Mesodermal cell (in vitro differentiated cells): ENCODE results near the gene UROC1.
"Not testable (repeated sequence)": the region's sequence is repeated elsewhere in the genome, so short reads cannot be mapped to it uniquely, and the experiment has no call there.

ENCODE experiments used
- H3K27ac ChIP-seq: 2 replicates; pipeline ENCODE4 v1.7.0; 2013; ENCODE audit warnings: mild to moderate bottlenecking, low read depth, low read length, moderate library complexity; ENCODE audit not compliant: severe bottlenecking
- H3K36me3 ChIP-seq: 2 replicates; pipeline ENCODE4 v1.7.1; 2013; ENCODE audit warnings: mild to moderate bottlenecking, low read length, moderate library complexity; ENCODE audit not compliant: control insufficient read depth, insufficient read depth
- H3K4me1 ChIP-seq: one replicate; pipeline ENCODE4 v1.7.1; 2013; ENCODE audit warnings: mild to moderate bottlenecking, low read length; ENCODE audit not compliant: insufficient read depth, control insufficient read depth, poor library complexity, severe bottlenecking
- H3K4me3 ChIP-seq: 2 replicates; pipeline ENCODE4 v1.7.0; 2013; ENCODE audit warnings: low read length, control low read depth, mild to moderate bottlenecking; ENCODE audit not compliant: insufficient read depth, poor library complexity, severe bottlenecking; ENCODE audit errors: extremely low read depth
- H3K9me3 ChIP-seq: 2 replicates; pipeline ENCODE4 v1.7.1; 2013; ENCODE audit warnings: mild to moderate bottlenecking, low read length, moderate library complexity; ENCODE audit not compliant: control insufficient read depth
- WGBS, 2 experiments: methylation state at CpG; one replicate each; pipeline ENCODE4 v1.1.5; 2013; ENCODE audit warnings: missing lambda C conversion rate in 2 of 2; ENCODE audit not compliant: insufficient coverage in 2 of 2; 5-methylcytosine and 5-hydroxymethylcytosine counted together

UROC1 gene

DNA sequence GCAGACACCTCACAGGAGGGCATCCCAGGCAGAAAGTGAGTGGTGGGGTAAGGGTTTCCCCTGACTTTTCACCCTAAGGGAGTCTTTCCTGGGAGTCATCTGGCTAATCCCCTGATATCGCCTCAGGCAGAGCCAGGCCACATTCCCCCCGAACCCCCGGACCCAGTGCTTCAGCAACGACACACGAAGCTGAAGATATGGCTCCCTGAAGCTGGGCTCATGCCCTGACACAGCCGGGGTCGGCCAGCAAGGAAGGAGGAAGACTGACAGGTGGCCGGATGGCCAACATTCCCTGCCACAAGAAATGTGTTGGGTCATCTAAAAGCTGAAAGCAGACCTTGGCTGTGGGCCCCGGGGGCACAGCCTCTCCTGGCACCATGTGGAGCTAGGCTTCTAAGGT lies 20.7 kb upstream of the UROC1 start:
- Histone ChIP-seq H3K4me3 (no peak overlapping the region), H3K36me3 (no peaks in the 10 kb centered on the region), H3K27ac (no peak overlapping the region), H3K4me1 (no peaks in the 10 kb centered on the region), H3K9me3 (no peaks in the 10 kb centered on the region)
- WGBS, 2 experiments, result 88 to 93% methylated on average over 9 of the region's 9 CpGs

DNA sequence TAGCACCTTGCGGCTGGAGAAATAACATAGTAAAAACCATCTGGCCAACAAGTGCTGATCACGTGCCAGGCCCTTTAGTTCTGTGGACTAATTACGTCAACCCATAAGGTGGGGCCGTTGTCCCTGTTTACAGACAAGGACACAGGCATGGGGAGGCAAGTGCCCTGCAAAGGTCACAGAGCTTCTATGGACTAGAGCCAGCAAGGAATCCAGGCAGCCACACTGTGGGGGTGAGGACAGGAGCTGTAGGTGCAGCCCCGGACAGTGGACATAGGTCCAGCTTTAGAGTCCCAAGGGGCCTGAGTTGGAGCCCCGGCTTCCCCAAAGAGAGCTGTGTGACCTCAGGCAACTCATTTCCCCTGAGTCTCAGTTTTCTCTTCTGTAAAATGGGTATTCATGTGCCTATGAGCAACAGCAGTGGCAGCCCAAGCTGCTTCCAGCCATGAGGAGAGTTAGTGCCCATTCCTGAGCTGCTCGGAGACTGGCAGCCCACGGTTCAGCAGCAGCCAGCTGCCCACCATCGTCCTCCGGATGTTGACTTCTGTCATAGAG lies 20.2 kb upstream of the UROC1 start:
- WGBS, 2 experiments, result 90 to 92% methylated on average over 8 to 10 of the region's 10 CpGs
- no peak overlapping the region for H3K27ac ChIP-seq
- no peaks in the 10 kb centered on the region for H3K4me1 ChIP-seq
- no peaks in the 10 kb centered on the region for H3K36me3 ChIP-seq
- H3K9me3 ChIP-seq, result no peaks in the 10 kb centered on the region
- H3K4me3 ChIP-seq, result no peak overlapping the region

- no peaks in the 10 kb centered on the region for H3K9me3 ChIP-seq
- H3K36me3 ChIP-seq, result no peaks in the 10 kb centered on the region
- no peak overlapping the region for H3K27ac ChIP-seq
- 87 to 89% methylated on average over 8 to 9 of the region's 9 CpGs for WGBS, 2 experiments
- H3K4me3 ChIP-seq, result no peak overlapping the region
- no peaks in the 10 kb centered on the region for H3K4me1 ChIP-seq
Observed at GRCh38 chr3:126537116-126537729, 19.6 kb upstream of the UROC1 start.

- no peaks in the 10 kb centered on the region for H3K36me3 ChIP-seq
- H3K9me3 ChIP-seq, result no peaks in the 10 kb centered on the region
- H3K4me3 ChIP-seq, result no peak overlapping the region
- no peak overlapping the region for H3K27ac ChIP-seq
- no peaks in the 10 kb centered on the region for H3K4me1 ChIP-seq
- 57 to 60% methylated on average over 1 of the region's 3 CpGs for WGBS, 2 experiments
Observed at GRCh38 chr3:126536126-126536525, 18.6 kb upstream of the UROC1 start.

DNA sequence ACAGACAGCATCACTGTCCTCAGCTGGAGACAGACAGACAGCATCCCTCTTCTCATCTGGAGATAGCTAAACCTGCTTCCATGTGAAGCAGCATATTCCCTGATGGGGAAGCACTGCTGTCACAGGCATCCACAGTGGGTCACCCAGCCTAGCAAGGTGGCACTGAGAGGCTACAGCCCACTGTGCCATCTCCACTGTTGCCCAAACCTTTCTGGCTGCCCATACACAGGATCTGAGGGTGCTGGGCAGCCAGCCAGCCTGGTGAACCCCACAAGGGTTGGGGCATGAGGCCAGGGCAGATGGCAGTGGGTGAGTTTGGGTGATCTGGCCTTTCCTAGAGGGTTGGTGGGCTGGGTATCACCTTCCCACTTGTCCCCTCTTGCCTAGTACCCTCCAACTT lies 18.1 kb upstream of the UROC1 start:
- Histone ChIP-seq H3K36me3 (no peaks in the 10 kb centered on the region), H3K27ac (no peak overlapping the region), H3K4me1 (no peaks in the 10 kb centered on the region), H3K9me3 (no peaks in the 10 kb centered on the region), H3K4me3 (no peak overlapping the region)

DNA sequence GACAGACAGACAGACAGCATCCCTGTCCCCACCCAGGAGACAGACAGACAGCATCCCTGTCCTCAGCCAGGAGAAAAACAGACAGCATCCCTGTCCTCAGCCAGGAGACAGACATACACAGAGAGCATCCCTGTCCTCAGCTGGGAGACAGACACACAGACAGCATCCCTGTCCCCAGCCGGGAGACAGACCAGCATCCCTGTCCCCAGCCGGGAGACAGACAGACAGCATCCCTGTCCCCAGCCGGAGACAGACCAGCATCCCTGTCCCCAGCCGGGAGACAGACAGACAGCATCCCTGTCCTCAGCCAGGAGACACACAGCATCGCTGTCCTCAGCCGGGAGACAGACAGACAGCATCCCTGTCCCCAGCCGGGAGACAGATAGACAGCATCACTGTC lies 17.1 kb upstream of the UROC1 start:
- H3K27ac ChIP-seq, H3K4me1 ChIP-seq, H3K4me3 ChIP-seq, H3K9me3 ChIP-seq, H3K36me3 ChIP-seq: not testable (repeated sequence)
- 67 to 68% methylated on average over 1 to 3 of the region's 7 CpGs for WGBS, 2 experiments

GRCh38 chr3:126533506-126533905 lies 15.9 kb upstream of the UROC1 start:
- no peaks in the 10 kb centered on the region for H3K9me3 ChIP-seq
- no peak overlapping the region for H3K27ac ChIP-seq
- no peaks in the 10 kb centered on the region for H3K36me3 ChIP-seq
- H3K4me1 ChIP-seq, result no peaks in the 10 kb centered on the region
- H3K4me3 ChIP-seq, result no peak overlapping the region

- Histone ChIP-seq H3K9me3 (no peaks in the 10 kb centered on the region), H3K27ac (no peak overlapping the region), H3K36me3 (no peaks in the 10 kb centered on the region), H3K4me3 (no peak overlapping the region), H3K4me1 (no peaks in the 10 kb centered on the region)
- WGBS, 2 experiments, result 89 to 94% methylated on average over 6 of the region's 6 CpGs
Observed at GRCh38 chr3:126531051-126531330, 13.4 kb upstream of the UROC1 start.

DNA sequence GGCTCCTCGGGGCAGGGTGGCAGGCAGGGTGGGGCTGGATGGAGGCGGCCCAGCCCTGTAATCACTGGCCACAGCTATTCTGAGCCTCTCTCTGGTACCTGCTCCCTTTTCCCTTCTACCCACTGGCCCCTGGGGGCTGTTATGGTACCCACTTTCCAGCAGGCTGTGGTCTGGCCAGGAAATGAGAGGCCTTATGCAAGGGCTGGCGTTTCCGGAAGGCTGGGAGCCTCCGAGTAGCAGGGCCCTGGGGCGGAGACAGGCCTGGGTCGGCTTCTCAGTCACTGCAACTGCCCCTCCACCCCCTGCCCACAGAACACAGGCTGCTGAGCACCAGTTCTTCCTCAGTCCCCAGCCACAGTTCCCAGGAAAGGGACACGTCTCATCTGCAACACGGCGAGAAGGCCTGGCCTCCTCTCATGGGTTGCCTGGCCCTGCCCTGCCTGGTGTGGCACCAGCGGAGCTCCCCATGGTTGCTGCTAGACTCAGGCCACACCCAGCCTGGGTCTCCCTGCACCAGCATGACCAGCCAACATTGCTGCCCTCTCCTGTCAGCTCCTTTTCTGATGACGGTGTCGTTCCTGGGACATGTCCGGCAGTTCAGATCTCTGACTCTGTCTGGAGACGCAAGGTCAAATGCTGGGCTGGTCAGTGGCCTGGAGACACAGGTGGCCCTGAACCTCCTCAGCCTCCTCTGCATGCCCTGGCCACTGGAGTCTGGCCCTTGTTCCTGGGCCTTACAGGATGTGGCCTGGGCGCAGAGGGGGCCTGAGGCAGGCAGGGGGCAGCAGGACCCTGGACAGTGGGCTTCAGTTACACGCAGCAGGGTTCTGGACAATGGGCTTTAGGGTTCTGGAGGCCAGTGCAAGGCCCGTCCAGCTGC lies 12.8 kb upstream of the UROC1 start:
- H3K4me3 ChIP-seq, result no peak overlapping the region
- WGBS, 2 experiments, result 85 to 86% methylated on average over 18 of the region's 18 CpGs
- no peak overlapping the region for H3K27ac ChIP-seq
- no peaks in the 10 kb centered on the region for H3K36me3 ChIP-seq
- no peaks in the 10 kb centered on the region for H3K4me1 ChIP-seq
- no peaks in the 10 kb centered on the region for H3K9me3 ChIP-seq

- Histone ChIP-seq H3K4me1 (no peaks in the 10 kb centered on the region), H3K9me3 (no peaks in the 10 kb centered on the region), H3K36me3 (no peaks in the 10 kb centered on the region), H3K27ac (no peak overlapping the region), H3K4me3 (no peak overlapping the region)
- WGBS, 2 experiments, result 58 to 67% methylated on average over 6 of the region's 7 CpGs
Observed at GRCh38 chr3:126529585-126530170, 12.1 kb upstream of the UROC1 start.
